ENCODE data around the gene SMAD7.

SMAD7 gene

DNA sequence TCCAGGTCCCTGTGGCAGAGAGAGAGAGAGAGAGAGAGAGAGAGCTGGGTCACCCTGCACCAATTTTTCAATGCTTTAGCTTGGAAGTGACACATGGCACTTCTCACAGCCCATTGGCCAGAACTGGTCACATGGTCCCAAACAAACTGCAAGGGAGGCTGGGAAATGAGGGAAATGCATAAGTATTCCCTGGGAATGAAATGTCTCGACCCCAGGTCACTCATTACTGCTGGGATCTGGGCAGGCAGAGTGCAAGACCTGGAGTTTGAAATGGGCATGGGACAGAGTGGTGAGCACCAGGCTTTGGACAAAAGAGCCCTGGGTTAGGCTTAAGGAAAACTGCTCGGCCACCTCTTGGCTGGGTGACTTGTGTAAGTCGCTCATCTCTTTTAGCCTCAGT is 37.0 kb downstream of the SMAD7 start:
- DNase-seq = no peak

DNA sequence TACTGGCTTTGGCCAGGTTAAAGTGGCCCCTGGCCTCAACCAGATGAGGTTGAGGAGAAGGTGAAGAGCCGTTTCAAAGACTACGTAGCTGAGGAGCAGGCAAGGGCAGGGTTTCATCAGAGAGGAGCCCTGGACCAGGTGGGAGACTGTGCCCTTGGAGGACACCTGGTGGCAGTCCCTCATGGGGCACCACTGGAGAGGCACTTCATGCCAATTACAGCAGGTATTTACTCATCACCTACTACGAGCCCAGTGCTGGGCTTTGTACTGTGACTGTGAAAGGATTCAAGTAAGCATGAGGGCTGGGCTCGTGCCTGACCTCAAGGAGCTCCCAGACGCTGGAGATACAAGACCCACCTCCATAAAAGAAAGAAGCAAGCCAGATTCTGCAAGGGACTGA is 37.6 kb downstream of the SMAD7 start:
- peak; percentile 32 for DNase-seq

DNA sequence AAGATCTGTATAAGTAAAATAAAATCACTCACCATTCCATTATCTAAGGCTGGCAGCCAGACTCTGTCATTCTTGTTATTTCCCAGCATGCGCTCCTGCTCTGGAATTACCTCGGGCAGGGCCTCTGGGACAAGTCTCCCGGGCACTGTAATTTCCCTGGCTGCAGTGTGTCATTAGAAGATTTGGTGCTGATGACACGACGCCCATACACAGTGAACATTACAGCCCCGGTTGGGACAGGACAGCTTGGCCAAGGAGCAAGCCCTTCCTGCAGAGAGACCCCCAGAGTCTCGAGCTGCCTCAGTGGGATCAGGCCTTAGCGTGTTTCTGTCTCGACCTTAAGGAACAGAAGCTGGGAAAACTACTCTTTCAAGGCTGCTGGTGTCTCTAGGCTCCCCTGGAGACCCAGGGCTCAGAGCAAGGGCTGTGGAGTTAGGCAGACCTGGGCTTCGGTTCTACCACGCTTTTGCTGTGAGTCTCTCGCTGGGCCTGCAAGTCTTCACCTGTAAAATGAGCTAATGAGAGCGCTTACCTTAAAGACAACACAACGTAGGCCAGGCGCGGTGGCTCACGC is 39.7 kb downstream of the SMAD7 start:
- no peak for DNase-seq

DNA sequence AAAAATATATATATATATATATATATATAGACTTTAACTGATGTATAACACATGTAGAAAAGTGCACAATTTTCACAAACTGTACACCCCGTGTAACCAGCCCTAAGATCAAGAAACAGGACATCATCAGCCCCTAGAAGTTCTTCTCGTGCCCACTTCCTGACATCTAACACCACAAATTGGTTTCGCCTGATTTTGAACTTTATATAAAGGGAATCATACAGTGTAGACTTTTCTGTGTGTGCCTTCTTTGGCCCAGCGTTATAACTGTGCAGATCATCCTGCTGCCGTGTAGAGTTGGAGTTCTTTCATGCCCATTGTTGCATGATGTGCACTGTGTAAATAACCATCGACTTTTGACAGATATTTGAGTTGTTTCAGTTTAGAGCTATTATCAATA is 41.0 kb downstream of the SMAD7 start:
- DNase-seq = no peak

DNA sequence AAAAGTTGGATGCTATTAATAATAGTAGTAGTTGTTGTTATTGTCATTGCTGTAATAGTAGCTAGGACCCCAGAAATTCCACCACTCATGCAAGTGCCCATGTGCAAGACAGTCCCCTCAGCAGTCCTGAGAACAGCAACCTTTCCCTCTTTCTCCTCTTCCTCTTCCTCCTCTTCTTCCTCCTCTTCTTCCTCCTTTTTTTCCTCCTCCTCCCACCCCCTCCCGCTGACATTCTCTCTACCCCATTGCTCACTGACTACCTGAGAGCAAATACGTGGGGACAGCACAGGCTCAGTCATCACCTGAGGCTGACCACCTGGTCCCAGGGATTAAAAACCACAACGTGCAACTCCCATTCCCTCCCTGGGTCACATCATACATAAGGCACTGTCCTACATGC is 41.8 kb downstream of the SMAD7 start:
- no peak for DNase-seq

DNA sequence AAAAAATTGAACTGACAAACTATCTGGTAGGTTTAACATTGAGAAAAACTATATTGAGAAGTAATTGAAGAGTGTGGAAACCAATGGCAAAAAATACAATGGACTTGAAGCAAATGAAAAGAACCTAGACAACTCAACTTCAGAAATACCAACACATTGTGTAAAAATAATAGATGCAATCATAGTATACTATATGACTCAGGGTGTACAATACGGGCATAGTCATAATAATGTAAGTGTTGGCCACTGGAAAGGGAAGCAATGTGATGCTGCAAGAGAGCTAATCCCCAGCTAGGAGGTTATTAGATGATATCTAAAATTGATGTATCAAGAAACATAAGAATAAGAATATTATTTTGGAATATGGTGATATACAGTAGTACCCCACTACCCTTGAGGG is 45.3 kb downstream of the SMAD7 start:
- DNase-seq = no peak

DNA sequence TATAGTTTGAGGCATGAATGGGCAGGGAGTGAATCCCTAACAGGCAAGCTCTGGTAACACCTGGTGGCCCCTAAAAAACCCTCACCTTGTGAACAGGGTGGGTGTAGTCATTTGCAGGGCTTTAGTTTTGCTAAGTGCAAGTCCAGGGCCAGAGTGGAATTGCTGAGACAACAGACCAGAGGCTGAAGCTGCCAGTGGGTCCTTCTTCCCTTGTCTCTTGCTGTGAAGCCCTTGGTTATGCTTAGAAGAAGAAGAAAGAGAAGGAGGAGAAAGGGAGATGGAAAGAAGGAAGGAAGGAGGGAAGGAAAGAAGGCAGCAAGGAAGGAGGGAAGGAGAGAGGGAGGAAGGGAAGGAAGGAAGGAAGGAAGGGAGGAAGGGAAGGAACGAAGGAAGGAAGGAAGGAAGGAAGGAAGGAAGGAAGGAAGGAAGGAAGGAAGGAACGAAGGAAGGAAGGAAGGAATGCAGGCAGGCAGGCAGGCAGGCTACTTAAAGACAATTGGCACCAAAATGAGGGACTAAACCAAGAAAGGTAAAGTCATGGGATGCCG is 45.8 kb downstream of the SMAD7 start:
- DNase-seq = no peak

DNA sequence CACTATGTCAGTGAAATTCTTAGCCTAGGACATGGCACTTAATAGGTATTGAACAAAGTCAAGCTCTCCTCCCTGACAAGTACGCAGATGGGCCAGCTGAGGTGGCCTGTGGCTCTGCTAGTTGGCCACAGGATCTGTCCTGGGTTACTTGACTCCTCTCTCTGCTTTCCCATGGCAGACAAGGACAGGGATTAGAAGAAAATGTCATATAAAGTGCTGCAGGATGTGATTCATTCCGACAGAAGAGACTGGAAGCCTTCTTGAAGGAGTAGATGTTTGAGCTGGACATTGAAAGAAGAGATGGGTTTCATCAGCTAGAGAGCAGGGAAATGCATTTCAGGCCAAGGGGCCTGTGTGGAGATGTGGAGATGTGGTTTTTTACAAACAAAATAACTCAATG is 46.7 kb downstream of the SMAD7 start:
- DNase-seq = no peak

DNA sequence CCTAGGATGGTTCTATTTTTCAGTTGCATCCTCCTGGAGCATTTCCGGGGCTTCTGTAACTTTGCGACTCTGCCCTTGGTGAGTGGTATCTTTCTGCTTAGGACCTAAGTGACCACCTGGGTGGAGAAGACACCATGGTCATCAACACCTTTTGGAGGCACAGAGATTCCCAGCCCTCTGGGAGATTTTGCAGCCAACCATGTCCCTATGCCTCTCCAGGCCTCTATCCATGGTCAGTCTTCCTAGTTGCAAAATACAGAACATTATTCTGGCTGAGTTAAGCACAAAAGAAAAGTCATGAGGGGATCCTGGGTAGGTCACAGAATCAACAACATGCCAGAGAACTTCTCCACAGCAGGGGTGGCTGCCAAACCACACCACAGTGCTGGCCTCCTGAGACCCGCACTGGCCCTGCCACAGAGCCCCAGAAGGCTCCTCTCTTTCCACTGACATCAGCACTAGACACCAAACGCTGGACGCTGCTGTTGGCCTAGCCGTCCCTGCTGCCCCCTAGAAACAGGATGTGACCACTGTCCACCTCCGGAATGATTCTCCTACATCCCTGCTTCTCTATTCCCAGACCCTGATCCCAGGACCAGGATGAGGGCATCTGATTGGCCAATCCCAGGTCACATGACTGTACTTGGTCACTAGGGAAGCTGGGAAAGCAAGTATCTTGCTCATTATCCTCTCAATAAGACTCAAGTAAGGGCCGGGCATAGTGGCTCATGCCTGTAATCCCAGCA is 47.7 kb downstream of the SMAD7 start:
- no peak for DNase-seq

DNA sequence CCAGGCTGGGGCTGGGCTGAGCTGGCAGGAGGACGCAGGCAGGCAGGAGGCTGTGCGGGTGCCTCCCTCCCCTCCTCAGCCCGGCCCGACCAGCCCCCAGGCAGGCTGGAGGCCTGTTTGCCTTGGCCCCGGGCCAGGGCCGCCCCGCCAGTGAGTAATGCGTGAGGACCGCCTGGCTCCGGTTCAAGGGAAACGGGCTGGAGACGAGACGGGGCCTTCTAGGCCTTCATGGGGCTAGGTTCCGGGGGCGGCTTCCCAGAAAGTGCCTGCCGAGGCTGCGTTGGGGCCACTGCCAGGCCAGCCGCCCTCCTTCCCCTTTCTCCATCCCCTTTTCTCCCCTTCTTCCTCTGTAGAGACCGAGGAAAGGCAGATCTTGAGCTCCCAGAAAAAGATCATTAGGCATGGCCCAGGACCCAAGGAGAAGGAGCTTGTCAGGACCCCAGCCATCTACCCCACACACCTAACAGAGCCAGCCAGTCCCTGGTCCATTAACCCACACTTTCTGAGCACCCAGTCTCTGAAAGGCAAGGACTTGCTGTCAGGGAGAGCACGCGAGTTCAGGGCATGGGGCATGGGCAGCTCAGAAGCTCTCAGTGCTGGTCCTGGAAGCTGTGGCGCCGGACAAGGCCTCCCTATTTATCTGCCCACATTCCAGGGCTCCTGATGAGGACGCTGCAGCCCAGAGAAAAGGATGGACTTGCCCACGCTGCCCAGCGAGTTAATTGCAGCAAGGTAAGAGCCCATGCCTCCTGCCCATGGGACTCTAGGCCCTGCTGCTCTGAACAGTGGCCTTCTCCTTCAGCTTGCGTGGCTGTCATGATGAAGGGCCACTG is 48.5 kb downstream of the SMAD7 start:
- DNase-seq = no peak

DNA sequence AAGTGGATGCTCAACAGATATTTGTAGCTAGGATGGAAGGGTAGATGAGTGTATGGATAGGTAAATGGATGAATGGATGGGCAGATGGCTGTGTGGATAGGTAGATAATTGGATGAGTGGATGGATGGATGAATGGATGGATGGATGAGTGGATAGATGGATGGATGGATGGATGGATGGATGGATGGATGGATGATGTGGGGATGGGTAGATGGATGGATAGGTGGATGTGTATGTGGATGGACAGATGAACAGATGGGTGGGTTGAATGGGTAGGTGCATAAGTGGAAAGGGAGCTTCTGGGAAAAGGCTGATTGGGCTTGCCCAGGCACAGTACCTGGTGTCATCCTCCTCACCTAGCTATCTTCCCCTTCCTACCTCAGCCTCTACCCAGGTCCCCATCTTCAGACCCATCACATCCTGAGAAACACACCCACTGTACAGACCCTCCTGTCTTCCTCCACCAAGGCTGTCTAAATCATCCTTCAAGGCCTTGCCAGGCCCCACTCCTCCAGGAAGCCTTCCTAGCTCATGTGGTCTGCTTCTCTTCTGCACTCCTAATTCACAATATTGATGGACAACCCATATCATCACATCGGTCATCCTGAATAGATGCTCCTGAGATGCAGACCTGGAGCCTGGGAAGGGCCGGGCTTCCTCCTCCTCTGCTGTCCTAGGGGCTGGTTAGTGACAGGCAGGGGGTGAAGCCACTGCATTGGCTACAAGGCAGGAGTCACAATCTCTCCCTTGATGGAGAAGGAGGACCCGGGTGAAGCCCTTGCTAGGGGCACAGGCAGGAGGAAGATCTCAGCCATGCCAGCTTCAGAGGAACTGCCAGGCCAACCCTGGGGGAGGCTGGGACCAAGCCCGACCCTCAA is 49.4 kb downstream of the SMAD7 start:
- no peak for DNase-seq

DNA sequence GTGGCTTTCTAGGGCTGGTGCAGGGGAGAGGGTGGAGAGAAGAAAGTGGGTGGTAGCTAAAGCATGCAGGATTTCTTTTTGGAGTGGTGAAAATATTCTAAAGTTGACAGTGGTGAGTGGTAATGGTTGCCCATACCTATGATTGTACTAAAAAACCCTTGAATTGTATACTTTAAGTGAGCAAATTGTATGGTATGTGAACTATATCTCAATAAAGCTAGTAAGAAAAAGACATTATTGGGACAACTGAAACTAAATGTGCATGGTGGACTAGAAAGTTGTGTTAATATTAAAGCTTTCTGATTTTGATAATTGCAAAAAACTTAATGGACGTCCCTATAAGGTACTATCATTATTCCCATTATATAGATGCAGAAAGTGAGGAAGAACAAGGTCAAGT is 50.3 kb downstream of the SMAD7 start:
- no peak for DNase-seq

DNA sequence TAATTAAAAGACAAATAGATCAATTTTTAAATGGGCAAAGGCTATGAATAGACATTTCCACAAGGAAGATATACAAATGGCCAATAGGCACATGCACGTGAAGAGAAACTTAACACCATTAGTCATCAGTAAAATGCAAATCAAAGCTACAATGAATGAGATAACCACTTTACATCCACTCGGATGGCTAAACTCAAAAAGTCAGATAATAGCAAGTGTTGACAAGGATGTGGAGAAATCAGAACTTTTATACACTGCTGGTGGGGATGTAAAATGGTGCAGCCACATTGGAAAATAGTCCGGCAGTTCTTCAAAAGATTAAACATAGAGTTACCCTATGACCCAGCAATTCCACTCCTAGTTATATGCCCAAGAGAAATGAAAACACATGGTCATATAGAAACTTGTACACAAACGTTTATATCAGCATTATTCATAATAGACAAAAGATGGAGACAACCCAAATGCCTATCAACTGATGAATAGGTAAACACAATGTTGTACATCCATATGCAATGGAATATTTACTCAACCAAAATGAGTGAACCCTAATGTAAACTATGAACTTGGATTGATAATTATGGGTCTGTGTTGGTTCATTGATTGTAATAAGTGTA is 51.1 kb downstream of the SMAD7 start:
- no peak for DNase-seq

DNA sequence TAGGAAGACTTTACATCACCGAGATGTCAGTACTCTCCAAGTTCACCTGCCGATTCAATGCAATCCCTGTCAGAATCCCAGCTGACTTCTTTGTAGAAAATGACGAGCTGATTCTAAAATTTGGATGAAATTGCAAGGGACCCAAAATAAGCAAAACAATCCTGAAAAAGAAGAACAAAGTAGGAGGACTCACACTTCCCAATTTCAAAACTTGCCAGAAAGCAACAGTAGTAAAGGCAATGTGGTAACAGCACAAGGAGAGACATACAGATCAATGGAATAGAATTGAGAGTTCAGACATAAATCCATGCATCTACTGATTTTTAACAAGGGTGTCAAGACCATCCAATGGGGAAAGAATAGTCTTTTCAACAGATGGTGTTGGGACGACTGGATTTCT is 52.2 kb downstream of the SMAD7 start:
- no peak for DNase-seq

DNA sequence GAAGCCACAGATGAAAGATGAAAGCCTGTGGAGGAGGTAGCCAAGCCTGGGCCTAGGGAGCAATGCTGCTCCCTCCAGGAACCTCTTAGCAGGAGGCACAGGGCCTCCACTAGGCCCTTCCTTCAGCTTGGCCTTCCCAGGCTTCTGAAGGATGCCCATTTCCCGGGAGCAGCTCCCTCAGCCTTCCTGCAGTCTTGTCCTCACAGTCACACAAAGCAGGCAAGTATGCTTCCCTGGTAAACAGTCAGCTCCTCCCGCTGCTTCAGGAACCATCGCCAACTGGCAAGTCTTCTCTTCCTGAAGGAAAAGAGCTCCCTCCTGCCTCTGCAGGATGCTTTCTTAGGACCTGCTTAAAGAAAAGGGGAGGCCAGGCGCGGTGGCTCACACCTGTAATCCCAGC is 53.2 kb downstream of the SMAD7 start:
- DNase-seq = no peak

DNA sequence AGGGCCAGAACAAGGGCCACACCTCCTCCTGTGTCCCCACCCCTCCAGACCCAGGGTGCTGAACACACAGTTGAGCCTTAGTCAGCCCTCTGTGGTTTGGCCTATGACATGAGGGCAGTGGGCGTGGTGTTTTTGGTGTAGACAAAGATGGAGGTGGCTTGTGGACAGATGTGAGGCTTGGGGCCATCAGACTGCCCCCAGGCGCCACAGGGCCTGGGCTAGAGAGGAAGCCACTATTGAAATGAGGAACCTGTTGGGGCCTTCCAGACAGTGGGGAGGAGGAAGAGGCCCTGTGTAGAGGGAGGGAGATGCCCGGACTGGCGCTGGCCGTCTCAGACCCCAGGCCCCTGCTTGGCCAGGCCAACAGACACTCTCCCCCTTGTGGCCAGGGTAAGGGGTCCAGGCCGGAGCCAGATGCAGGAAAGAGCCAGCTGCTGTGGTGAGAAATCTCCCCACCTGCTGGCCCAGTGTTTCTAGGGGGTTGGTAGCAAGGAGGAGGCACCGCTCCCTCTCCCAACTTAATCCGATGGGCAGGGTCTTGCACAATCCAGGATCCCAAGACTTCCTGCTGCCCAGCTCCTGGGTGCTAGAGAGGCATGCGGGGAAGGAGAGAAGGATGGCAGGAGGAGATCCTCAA is 53.8 kb downstream of the SMAD7 start:
- no peak for DNase-seq

DNA sequence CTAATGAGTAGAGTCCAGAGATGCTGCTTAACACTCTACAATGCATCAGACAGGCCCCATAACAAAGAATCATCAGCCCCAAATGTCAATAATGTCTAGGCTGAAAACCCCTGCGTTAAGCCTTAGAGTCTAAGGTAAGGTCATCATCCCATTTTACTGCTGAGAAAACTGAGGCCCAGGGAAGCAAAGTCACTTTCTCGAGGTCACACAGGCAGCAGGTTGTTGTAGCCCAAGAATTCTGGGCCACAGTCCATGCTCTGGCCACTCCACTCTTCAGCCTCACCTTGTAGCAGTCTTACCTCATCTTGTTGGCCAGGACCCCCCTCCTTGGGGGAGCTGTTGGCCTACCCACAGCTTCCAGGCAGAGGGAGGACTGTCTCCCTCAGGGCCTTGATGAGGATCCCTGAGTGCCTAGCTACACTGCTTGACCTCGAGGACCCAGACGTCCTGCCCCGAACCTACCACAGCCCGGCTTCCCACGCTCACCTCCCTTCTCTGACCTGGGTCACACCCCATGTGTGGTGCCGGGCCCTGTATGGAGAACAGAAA is 54.4 kb downstream of the SMAD7 start:
- no peak for DNase-seq

DNA sequence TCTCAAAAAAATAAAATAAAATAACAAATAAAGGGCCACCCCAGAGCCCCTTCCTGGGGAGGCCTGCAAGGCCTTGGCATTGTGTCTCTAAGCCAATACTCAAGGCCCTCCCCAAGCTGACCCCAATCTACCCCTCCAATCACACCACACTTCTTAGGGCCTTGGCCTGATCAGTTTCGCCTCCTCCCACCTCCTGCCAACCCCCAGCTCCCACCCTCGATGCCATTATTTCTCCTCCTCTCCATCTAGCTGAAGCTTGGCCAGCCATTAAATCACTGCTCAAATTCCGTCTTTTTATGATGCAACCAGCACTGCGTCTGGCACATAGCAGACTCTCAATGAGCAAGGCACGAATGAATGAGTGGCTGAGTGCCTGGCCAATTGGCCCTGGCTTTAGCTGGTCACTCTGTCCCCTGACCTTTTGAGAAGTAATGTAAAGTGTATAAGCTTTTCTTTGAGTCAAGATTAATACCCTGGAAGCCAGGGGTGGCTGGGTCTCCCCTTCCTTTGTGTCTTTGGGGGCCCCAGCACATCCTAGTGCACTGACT is 55.9 kb downstream of the SMAD7 start:
- no peak for DNase-seq

DNA sequence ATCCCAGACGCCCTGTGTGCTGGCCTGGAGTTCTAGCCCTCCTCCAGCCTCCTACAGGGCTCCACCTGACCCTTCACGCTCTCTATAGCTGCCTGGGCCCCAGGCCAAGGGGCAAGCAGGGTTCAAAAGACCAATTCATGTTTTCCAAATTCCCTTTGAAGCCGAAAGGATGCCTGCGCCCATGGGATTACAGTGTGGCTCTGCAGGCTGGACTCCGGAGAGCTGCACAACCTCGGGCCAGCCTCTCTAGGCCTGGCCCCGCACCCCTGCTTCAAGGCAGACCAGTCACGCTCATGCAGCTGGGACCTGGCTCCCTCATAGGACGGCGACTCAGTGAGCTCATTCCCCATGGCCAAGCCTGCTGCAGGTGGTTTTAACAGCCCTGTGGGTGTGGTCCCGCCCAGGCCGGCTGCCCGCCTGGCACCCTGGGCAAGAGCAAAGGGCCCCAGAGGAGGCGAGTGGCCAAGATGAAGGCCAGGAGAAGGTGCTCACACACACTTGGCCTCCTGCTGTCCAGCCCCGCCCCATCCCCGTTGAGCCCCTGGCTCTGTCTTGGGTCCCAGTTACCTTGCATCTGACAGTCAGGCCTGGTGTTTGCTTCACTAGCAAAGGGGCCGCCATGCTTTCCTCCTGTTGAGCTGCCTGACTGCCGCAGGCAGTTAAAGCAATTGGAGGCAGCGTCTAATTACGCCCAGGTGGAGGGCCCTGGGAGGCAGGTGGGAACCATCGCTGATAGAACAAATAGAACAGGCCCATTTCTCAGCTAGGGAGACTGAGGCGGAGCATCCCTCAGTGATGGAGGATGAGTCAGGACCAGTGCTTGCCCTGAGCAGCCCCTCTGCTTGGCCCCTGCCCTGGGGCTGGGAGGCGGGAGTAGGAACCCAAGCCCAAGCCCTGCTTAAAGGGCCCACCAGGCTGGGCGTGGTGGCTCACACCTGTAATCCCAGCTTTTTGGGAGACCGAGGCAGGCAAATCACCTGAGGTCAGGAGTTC is 56.9 kb downstream of the SMAD7 start:
- DNase-seq = no peak

DNA sequence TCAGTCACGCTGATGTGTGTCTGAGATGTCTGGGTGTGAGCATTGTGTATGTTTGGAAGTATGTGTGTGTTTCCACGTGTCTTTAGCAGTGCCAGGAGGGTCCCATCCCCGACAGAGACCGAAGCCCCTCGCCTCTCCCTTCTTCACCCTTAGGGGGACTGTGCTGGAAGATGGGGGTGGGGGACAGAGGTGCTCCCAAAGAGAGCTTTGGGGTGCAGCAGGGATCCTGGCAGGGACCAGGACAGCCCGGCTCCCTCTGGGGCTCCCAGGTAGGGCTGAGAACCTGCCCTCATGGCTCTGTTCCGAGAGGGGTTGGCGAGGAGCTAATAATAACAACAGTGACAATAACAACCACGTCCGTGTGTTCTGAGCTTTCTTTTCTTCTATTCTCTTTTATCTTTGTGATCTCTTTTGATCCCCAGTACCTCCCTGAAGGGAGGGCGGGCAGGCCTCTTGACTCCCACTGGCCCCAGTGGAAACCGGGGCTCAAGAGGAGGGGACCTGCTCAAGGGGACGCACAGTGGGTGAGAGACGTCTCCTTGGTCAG is 57.6 kb downstream of the SMAD7 start:
- DNase-seq = no peak

All from activated naive CD4-positive, alpha-beta T cell treated with anti-CD3 and anti-CD28 coated beads, Interleukin-2, amount 50 U/mL, for 16 hours (primary cell).